ENCODE data around the gene TMEM108.

DNA sequence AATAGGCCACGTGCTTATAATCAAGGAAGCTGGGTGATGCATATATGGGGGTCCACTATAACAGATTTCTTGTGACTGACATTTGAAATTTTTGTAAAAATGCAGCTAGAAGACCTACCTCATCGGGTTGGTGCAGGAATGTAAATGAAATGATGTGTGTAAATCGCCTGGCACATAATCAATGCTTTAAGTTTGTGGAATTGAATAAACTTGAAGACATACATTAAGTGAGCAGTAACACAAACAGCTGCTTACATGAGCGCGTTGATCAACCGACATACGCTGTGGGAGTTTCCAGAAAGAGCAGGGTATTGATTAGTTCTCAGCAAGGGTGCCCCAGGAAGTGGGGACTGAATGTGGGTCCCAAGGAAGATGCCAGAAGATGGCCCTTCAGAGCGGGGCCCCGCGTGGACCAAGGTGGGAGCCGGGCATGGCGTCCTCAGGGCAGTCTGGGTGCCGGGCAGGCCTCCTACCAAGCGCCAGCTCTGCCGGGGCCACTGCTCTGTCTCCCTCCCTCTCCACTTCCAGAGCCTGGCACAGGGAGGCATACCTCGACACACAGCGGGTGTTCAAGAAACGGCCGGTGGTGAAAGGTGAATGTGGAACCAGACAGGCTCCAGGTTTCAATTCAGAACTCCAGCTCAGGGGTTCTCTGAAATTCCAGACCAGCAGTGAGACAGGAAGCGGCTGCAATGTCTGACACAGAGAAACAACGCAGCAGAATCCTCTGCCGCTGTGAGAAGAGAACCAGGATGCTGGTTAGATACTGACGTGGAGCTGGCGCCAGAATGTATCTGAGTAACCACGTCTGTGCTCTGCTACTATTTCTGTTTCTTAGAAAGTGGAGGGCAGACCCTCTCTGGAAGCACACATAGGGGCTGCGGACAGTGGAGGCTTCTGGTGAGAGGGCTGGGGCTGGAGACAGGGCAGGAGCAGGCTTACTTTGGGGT is 374.3 kb downstream of the TMEM108 start:
- TF ChIP-seq, protein P1, sequence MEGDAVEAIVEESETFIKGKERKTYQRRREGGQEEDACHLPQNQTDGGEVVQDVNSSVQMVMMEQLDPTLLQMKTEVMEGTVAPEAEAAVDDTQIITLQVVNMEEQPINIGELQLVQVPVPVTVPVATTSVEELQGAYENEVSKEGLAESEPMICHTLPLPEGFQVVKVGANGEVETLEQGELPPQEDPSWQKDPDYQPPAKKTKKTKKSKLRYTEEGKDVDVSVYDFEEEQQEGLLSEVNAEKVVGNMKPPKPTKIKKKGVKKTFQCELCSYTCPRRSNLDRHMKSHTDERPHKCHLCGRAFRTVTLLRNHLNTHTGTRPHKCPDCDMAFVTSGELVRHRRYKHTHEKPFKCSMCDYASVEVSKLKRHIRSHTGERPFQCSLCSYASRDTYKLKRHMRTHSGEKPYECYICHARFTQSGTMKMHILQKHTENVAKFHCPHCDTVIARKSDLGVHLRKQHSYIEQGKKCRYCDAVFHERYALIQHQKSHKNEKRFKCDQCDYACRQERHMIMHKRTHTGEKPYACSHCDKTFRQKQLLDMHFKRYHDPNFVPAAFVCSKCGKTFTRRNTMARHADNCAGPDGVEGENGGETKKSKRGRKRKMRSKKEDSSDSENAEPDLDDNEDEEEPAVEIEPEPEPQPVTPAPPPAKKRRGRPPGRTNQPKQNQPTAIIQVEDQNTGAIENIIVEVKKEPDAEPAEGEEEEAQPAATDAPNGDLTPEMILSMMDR (IDR thresholded peaks at IDR 0.05) = no peak
- TF ChIP-seq POLR2A (IDR thresholded peaks at IDR 0.05) = no peak
